GM19372 (cell line): ENCODE measurements around the gene DHDH.

ENCODE experiments used
- ATAC-seq: cut with Tn5 transposase; IDR thresholded peaks from one replicate; pipeline ENCODE4 v1.9.1; 2021; ENCODE audit warnings: mild to moderate bottlenecking, low read depth, moderate library complexity; ENCODE audit not compliant: unreplicated experiment

The DHDH gene

DNA sequence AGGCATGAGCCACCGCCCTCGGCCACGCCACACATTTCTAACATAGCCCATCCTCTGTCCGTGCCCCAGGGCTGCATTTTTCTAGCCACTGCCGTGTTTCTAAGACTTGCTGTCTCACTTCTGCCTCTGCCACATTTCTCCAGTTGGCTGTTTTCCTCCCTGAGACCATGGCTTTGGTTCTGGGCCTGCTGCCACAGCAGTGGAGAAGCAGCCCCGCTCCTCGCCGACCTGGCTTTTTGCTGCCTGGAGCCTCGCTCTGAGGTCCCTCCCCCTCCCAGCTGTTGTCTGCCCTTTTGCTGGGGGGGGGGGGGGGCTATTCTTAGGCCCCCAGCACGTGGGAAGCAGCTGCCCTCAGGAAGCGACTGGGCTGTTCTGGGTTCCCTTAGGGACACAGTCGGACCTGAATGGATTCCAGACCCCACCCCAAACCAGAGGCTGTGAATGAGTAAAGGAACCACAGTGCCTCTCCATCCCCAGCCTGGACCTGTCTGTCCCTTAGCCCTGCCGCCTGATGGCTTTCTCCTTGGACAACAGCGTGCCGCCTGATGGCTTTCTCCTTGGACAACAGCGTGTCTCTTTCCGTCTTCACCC is 56.3 kb downstream of the DHDH start:
- ATAC-seq: no peak

DNA sequence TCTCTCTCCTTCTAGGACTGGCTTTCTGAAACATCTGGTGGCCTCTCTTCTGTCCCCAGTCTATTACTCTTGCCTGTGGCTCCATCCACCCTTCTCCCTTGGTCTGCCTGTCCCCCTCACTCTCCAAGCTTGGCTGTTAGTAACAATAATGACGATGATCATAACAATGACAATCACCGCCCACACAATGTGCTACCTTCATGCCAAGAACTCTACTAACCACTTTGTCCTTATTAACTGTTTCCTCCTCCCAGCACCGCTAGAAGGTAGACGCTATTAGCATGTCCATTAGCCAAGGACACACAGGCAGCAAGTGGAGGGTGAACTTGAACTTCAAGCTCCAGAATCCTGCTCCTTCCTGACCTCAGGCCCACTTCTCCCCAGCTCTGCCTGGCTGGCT is 56.9 kb downstream of the DHDH start:
- no peak for ATAC-seq

DNA sequence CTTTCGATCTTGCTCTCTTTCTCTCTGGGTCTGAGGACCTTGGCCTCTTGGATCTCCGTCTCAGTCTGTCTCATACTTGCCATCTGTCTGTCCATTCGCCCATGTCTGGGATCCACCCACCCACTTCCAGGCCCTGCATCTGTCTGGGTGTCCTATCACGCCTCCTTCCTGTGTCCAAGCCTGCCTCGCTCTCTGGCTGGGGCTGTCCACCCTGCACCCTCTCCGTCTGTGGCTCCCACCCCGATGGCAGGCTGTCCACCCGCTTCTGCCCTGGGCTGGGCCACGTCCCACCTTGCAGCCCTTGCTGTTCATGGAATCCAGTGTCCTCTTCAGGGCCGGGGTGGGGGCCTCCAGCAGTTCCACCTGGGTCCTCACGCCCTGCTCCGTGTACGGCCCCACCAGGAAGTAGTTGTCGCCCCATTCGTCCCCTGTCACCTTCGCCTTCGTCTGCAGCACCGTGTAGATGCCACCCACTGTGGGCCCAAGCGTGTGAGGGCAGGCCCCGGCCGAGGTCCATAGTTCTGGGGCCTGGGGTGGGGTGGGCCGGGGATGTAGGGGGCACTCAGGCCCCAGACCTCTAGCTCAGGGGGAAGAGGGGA is 57.6 kb downstream of the DHDH start:
- no peak for ATAC-seq

DNA sequence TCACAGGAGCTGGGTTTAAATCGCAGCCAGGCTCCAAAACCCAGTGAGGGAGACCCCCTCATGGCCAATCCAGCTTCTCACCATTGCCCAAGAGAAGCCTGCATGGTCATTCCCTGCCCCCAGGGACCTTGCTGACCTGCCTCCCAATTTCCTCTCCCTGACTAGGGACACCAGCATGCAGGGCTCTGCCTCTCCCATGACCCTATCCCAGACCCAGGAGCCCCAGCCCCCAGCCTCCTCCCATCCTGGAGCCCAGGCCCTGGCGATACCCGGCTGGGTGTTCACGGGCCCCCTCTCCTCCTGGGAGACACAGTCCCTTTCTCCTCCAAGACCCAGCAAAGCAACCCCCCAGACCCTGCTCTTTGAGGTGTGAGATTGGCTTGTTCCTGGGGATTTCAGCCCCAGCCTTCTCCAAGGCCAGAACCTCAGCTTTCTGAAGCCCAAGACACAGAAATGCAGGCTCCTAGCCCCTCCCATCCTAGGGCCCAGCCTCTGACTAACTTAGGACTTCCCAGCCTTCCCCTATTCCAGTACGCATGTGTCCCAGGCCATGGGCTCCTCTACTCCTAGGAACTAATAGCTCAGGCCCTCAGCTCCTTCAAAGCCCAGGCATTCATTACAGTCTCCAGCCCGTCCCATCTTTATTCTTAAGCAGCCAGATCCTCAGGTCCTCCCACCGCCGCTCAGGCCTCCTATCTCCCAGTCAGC is 58.5 kb downstream of the DHDH start:
- no peak for ATAC-seq

DNA sequence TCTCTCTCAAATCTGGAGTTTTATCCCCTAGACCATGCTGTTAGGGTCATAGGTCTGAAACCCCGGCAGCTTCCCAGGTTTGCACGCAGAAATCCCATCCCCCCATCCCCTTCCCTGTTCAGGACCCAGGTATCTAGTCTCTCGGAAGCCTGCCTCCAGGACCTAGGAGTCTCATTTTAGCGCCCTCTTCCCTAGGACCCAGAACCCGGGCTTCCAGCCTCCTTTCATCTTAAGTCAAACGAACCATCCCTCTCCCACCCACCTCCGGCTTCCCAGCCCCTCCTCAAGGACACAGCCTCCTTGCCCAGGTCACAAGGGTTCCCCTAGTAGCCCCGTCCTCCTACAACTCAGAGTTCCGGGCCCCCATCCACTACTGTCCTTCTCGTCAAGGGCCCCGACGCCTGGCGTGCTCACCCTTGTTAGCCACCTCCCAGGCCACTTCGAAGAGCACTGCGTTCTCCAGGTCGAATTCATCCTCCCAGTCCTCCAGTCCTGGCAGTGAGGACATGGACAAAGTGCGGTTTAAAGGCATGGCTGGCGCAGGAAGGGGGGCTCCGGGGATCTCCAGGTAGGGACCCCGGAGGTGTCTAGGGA is 59.2 kb downstream of the DHDH start:
- ATAC-seq: no peak

DNA sequence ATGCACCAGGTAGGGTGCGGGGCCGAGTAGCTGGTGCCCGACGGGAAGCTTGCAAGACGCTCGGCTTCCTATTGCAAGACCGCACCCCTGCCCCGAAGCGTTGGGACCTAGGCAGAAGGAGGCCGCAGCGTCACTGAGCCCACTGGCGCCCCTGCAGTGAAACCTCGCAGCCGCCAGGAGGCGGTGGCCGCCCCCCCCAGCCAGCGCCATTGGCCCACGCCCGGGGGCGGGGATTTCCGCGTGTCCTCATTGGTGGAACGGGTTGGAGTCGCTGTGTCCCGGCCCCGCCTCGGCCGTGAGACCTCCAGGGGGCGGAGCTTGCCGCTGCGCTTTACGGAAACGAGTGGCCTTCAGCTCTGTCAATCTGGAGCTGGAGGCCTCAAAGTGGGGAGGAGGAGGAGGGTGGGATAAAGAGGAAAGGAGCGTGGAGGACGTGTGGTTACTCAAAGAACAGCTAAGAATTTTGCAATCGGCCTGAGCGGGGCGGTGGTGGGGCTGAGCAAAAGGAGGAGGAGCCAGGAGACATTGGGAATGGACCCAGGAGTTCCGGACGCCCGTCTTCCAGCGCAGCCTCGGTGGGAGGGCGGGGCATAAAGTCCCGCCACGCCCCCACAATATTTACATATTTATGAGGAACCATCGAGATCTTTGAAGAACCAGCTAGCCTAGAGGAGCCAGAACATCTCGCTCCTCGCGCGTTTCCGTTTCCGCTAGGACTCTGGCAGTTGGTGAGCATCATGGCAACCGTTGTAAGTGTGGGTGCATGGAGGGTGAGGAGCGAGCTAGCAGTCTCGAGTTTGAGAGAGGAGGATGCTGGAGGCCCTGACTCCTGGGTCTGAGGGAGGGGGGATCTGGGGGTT is 59.9 kb downstream of the DHDH start, which contains the start of the genes GYS1 and RUVBL2:
Gene GYS1, minus strand, starts transcription at position 135 of the 860 bp plus-strand sequence. CDS start 197 bp downstream, outside the sequence.
Gene RUVBL2, plus strand, starts transcription at position 713 of the 860 bp plus-strand sequence. Its CDS starts 25 bp downstream, at position 738.
- ATAC-seq: peak; percentile 88

DNA sequence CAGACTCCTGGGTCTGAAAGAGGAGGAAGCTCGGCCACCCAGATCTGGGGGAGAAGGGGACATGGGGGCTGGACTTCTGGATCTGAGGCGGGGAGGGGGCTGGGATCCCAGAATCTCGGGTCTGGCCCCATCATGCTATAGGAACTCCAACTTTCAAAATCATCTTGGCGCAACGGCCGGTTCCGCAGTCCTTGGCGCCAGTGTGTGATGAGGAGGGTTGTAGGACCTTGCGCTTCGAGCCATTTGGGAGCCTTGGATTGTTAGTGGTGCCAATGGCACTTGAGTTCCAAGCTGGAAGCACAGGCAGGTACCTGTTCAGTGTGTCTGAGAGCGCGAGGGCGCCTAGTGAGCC is 60.5 kb downstream of the DHDH start:
- ATAC-seq: no peak
